DND-41 (cell line): ENCODE data around the gene MED12L.
A peak's percentile ranks its signal among the peaks of the same experiment; 100 is the strongest.

Experiments used
- ATAC-seq: fragments of 200-7000 bp; cut with Tn5 transposase; 3 replicates; pipeline ENCODE4 v1.9.1; 2021; ENCODE audit warnings: low read depth; ENCODE audit not compliant: insufficient read depth
- DNase-seq: peaks from one replicate; pipeline ENCODE4 v3.0.0-alpha.2; 2020
- H2AFZ ChIP-seq: 2 replicates; pipeline ENCODE4 v1.6.0; 2012; ENCODE audit warnings: low read depth, low read length
- H3K27ac ChIP-seq: 2 replicates; pipeline ENCODE4 v1.5.1; 2012; ENCODE audit warnings: low read length, inconsistent platforms
- H3K27me3 ChIP-seq: fragments of 200-600 bp; sonication (generic); 2 replicates; pipeline ENCODE4 v1.6.0; 2012; ENCODE audit warnings: low read length, mild to moderate bottlenecking, inconsistent platforms; ENCODE audit not compliant: insufficient read depth, poor library complexity
- H3K36me3 ChIP-seq: 2 replicates; pipeline ENCODE4 v1.5.1; 2012; ENCODE audit warnings: low read length, inconsistent platforms; ENCODE audit not compliant: insufficient read depth
- H3K4me1 ChIP-seq: 2 replicates; pipeline ENCODE4 v1.5.1; 2012; ENCODE audit warnings: mild to moderate bottlenecking, low read length; ENCODE audit not compliant: insufficient read depth
- H3K4me2 ChIP-seq: 2 replicates; pipeline ENCODE4 v1.6.0; 2012; ENCODE audit warnings: mild to moderate bottlenecking, moderate library complexity, low read length, inconsistent platforms; ENCODE audit not compliant: insufficient read depth
- H3K4me3 ChIP-seq, 2 experiments: fragments of 200-600 bp in 1 of 2; shearing (Covaris generic) in 1 of 2; 2 replicates each; pipeline ENCODE4 v1.5.1; 2012 to 2016; ENCODE audit warnings: inconsistent platforms in 2 of 2, low read length in 2 of 2, mild to moderate bottlenecking in 2 of 2, low read depth in 1 of 2, moderate library complexity in 1 of 2
- H3K79me2 ChIP-seq: 2 replicates; pipeline ENCODE4 v1.6.0; 2012; ENCODE audit warnings: low read length, inconsistent platforms; ENCODE audit not compliant: insufficient read depth
- H3K9ac ChIP-seq: 2 replicates; pipeline ENCODE4 v1.6.0; 2012; ENCODE audit warnings: low read depth, mild to moderate bottlenecking, inconsistent platforms, low read length, moderate library complexity
- H3K9me3 ChIP-seq: 2 replicates; pipeline ENCODE4 v1.5.1; 2012; ENCODE audit warnings: low read length, moderate library complexity, mild to moderate bottlenecking, inconsistent platforms; ENCODE audit not compliant: insufficient read depth, severe bottlenecking
- H4K20me1 ChIP-seq: 2 replicates; pipeline ENCODE4 v1.6.0; 2012; ENCODE audit warnings: low read length; ENCODE audit not compliant: insufficient read depth
- EZH2 ChIP-seq: IDR thresholded peaks from 3 replicates; pipeline ENCODE4 v1.6.1; 2012; ENCODE audit warnings: borderline replicate concordance, low read depth, mild to moderate bottlenecking, moderate library complexity, low read length, inconsistent platforms; ENCODE audit not compliant: severe bottlenecking
- TF ChIP-seq, protein P1 (sequence below): IDR thresholded peaks from 2 replicates; pipeline ENCODE4 v1.5.1; 2012; ENCODE audit warnings: borderline replicate concordance, low read length, moderate library complexity, mild to moderate bottlenecking; ENCODE audit not compliant: poor library complexity, severe bottlenecking; ENCODE audit errors: extremely low read depth

The MED12L gene

DNA sequence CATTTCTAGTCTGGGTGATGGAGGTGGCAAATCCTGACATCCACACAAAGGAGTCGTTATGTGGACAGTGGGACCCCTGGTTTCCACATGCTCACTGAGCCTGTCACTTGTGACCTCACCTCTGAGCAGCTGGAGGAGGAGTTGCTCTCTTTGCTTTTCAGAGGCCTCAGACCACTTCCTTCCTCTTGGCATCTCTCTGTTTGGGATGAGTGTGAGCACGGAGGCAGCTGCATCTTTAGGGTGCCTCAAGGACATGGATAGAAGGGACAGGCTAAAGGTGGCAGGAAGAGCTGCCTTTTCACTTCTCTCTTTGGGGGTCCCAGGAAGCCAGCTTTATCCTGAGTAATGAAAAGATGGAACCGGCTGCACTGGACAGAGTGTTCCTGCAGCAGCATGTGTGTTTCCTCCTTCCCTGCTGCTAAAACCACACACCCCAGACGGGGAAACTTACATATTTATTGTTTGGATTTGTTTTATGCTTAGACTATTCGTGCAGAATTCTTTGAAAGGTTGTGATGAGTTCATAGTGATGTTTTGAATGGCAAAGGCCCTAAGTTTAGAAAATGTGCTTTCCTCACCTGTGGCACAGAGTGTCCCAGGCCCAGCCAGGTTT lies 85.8 kb downstream of the MED12L start:
- H3K36me3 ChIP-seq: no peaks in the 10 kb centered on the region; the same call in 1 of the 2 replicates
- peak overlapping the region; percentile 53 for H3K4me2 ChIP-seq
- H3K79me2 ChIP-seq: no peaks in the 10 kb centered on the region
- peaks cover 34% of the 10 kb centered on the region for H3K4me1 ChIP-seq
- peak; percentile 94 for ATAC-seq
- H3K9ac ChIP-seq: peak overlapping the region; percentile 29
- H2AFZ ChIP-seq: no peak overlapping the region
- peak; percentile 79 for DNase-seq
- TF ChIP-seq, protein P1, sequence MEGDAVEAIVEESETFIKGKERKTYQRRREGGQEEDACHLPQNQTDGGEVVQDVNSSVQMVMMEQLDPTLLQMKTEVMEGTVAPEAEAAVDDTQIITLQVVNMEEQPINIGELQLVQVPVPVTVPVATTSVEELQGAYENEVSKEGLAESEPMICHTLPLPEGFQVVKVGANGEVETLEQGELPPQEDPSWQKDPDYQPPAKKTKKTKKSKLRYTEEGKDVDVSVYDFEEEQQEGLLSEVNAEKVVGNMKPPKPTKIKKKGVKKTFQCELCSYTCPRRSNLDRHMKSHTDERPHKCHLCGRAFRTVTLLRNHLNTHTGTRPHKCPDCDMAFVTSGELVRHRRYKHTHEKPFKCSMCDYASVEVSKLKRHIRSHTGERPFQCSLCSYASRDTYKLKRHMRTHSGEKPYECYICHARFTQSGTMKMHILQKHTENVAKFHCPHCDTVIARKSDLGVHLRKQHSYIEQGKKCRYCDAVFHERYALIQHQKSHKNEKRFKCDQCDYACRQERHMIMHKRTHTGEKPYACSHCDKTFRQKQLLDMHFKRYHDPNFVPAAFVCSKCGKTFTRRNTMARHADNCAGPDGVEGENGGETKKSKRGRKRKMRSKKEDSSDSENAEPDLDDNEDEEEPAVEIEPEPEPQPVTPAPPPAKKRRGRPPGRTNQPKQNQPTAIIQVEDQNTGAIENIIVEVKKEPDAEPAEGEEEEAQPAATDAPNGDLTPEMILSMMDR: no peak
- no peak for TF ChIP-seq EZH2
- no peaks in the 10 kb centered on the region for H4K20me1 ChIP-seq
- H3K27ac ChIP-seq: peak overlapping the region; percentile 70
- no peaks in the 10 kb centered on the region for H3K27me3 ChIP-seq
- H3K9me3 ChIP-seq: no peaks in the 10 kb centered on the region
- H3K4me3 ChIP-seq: peak overlapping the region in 1 of 2 experiments; percentile 16; a peak in 2 of 4 replicates

DNA sequence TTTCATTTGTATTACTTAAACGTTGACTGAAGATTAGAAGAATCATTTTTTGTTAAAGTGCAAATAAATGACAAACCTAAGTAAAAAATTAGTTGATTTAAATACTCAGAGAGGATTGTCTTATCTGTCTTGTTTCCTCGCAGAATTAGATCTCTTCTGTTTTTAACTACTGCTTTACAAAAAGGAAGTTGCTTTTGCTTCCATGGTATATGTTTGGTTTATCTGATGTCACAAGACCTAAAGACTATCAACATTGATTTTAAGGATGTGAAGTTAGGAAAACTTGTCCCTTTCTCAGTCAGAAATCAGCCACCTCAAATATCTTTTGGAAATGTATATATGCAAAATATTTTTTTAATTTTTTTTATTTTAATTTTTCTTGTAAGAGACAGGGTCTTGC lies 88.9 kb downstream of the MED12L start:
- TF ChIP-seq EZH2: no peak
- TF ChIP-seq, protein P1: no peak
- Histone ChIP-seq H3K9ac (no peak overlapping the region), H2AFZ (no peak overlapping the region), H3K4me1 (peaks cover 34% of the 10 kb centered on the region), H4K20me1 (no peaks in the 10 kb centered on the region), H3K9me3 (no peaks in the 10 kb centered on the region), H3K27ac (no peak overlapping the region), H3K36me3 (no peaks in the 10 kb centered on the region), H3K4me2 (no peak overlapping the region), H3K4me3 (no peak overlapping the region), H3K27me3 (no peaks in the 10 kb centered on the region), H3K79me2 (no peaks in the 10 kb centered on the region)
- ATAC-seq (no peak), DNase-seq (no peak)

DNA sequence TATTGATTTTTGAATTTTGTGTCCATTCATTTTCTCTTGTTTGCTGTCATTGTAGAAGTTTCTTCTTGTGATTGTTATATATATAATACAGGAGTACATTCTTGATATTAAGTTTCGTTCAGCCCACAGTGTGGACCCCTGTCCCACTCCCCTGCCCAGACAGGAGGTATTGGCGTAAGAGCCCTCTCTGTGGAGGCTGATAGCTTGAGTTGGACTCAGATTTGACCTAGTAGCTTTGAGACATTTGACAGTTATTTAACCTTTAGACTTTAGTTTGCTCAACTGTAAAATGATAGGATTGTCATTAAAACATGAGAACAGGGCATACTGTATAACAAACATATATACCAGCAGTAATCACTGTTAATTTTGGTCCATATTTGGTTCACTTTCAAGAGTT lies 90.5 kb downstream of the MED12L start:
- H3K9ac ChIP-seq: no peak overlapping the region
- H3K36me3 ChIP-seq: no peaks in the 10 kb centered on the region
- H4K20me1 ChIP-seq: no peaks in the 10 kb centered on the region
- no peak overlapping the region for H2AFZ ChIP-seq
- no peak for TF ChIP-seq EZH2
- TF ChIP-seq, protein P1: no peak
- H3K4me2 ChIP-seq: no peak overlapping the region
- no peaks in the 10 kb centered on the region for H3K9me3 ChIP-seq
- no peak overlapping the region for H3K4me3 ChIP-seq
- H3K27ac ChIP-seq: no peak overlapping the region
- ATAC-seq (no peak), DNase-seq (no peak)
- no peaks in the 10 kb centered on the region for H3K27me3 ChIP-seq
- H3K79me2 ChIP-seq: no peaks in the 10 kb centered on the region
- H3K4me1 ChIP-seq: peaks cover 20% of the 10 kb centered on the region
